Measurements from ENCODE around the gene SNPH.

- TF ChIP-seq, protein P1, sequence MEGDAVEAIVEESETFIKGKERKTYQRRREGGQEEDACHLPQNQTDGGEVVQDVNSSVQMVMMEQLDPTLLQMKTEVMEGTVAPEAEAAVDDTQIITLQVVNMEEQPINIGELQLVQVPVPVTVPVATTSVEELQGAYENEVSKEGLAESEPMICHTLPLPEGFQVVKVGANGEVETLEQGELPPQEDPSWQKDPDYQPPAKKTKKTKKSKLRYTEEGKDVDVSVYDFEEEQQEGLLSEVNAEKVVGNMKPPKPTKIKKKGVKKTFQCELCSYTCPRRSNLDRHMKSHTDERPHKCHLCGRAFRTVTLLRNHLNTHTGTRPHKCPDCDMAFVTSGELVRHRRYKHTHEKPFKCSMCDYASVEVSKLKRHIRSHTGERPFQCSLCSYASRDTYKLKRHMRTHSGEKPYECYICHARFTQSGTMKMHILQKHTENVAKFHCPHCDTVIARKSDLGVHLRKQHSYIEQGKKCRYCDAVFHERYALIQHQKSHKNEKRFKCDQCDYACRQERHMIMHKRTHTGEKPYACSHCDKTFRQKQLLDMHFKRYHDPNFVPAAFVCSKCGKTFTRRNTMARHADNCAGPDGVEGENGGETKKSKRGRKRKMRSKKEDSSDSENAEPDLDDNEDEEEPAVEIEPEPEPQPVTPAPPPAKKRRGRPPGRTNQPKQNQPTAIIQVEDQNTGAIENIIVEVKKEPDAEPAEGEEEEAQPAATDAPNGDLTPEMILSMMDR (IDR thresholded peaks at IDR 0.05; ENCODE audit: low read length), result no peak
- TF ChIP-seq EZH2 (optimal IDR thresholded peaks at IDR 0.05; ENCODE audit: low read depth, low read length) (no peak), EZH2phosphoT487 (IDR thresholded peaks at IDR 0.05; ENCODE audit: low read length) (no peak)
Measured at GRCh38 chr20:1308702-1309095, 42.6 kb downstream of the SNPH start.
